HCT116 (cell line): ENCODE data around the gene IFRD2. TPM values are rescaled to one million over a fixed set of nuclear protein-coding genes. Genes with fewer than 3 reads are reported as not detected.

Experiments
- ATAC-seq: fragments of 200-7000 bp; cut with Tn5 transposase; 2 replicates; pipeline ENCODE4 v1.9.1; 2020; ENCODE audit warnings: mild to moderate bottlenecking, moderate library complexity
- BruUV-seq: library from RNA; stranded (reverse); fragments of 400-500 nt; replicated peaks from 2 replicates; lab custom pipeline; 2021; lab: Mats Ljungman, UMichigan
- CTCF ChIA-PET: fragments of 300-600 bp; sonication (Branson Sonifier 250); formaldehyde crosslinking; loops from one replicate; lab custom pipeline; 2021; ENCODE audit warnings: antibody characterized with exemption; lab: Charles Lee
- POLR2A ChIA-PET: fragments of 300-600, 350-600 bp; sonication (Branson Sonifier 250); formaldehyde crosslinking; loops from one replicate; lab custom pipeline; 2021; ENCODE audit warnings: antibody characterized with exemption; lab: Charles Lee
- RAD21 ChIA-PET, 2 experiments: fragments of 300-600 bp; sonication (Branson Sonifier 250); formaldehyde crosslinking; loops; one replicate each; lab custom pipeline; 2023; ENCODE audit warnings: low total read pairs in 2 of 2; ENCODE audit not compliant: uncharacterized antibody in 2 of 2, unreplicated experiment in 2 of 2, low non-redundant PET in 1 of 2; lab: Charles Lee
- DNase-seq: peaks from one replicate; pipeline ENCODE4 v3.0.0-alpha.2; 2010; ENCODE audit warnings: low read depth, low spot score
- H2AFZ ChIP-seq: fragments of 200-600 bp; shearing (Covaris generic), sonication (generic); 2 replicates; pipeline ENCODE4 v1.6.1; 2017; ENCODE audit warnings: low read depth, mixed run types, mixed read lengths, antibody characterized with exemption, low read length; ENCODE audit not compliant: poor library complexity, severe bottlenecking
- H3K27ac ChIP-seq: 2 replicates; pipeline ENCODE4 v1.5.1; 2012; ENCODE audit warnings: low read depth, low read length
- H3K27me3 ChIP-seq: fragments of 200-600 bp; sonication (generic); 2 replicates; pipeline ENCODE4 v1.6.1; 2016; ENCODE audit warnings: mixed run types, low read length, mixed read lengths; ENCODE audit not compliant: insufficient read depth
- H3K36me3 ChIP-seq, 2 experiments: fragments of 200-500 bp in 1 of 2; fragments of 200-600 bp in 1 of 2; sonication (Bioruptor generic) in 1 of 2; sonication (generic) in 1 of 2; 2 replicates each; pipeline versions ENCODE4 v1.5.1 to v1.6.1; 2014 to 2016; ENCODE audit warnings: low read length in 2 of 2, inconsistent platforms in 1 of 2, mixed read lengths in 1 of 2, mixed run types in 1 of 2; ENCODE audit not compliant: insufficient read depth in 2 of 2, control insufficient read depth in 1 of 2
- H3K4me1 ChIP-seq, 2 experiments: fragments of 200-600 bp in 1 of 2; sonication (generic) in 1 of 2; 2 replicates each; pipeline versions ENCODE4 v1.5.1 to v1.6.1; 2012 to 2017; ENCODE audit warnings: low read length in 2 of 2, inconsistent platforms in 1 of 2, mild to moderate bottlenecking in 1 of 2, mixed read lengths in 1 of 2, mixed run types in 1 of 2, moderate library complexity in 1 of 2; ENCODE audit not compliant: insufficient read depth in 2 of 2, control insufficient read depth in 1 of 2
- H3K4me2 ChIP-seq: fragments of 200-600 bp; sonication (generic); 2 replicates; pipeline ENCODE4 v1.6.1; 2017; ENCODE audit warnings: mixed run types, low read length, mixed read lengths
- H3K4me3 ChIP-seq, 2 experiments: fragments of 200-600 bp in 1 of 2; sonication (generic) in 1 of 2; replicated peaks in 1 of 2; 2 replicates each; pipeline ENCODE4 v1.5.1; 2011 to 2016; ENCODE audit warnings: low read length in 2 of 2, control low read depth in 1 of 2, low read depth in 1 of 2, mild to moderate bottlenecking in 1 of 2, mixed read lengths in 1 of 2, mixed run types in 1 of 2
- H3K79me2 ChIP-seq: fragments of 200-600 bp; sonication (generic); 2 replicates; pipeline ENCODE4 v1.6.1; 2017; ENCODE audit warnings: mild to moderate bottlenecking, mixed run types, low read length, moderate library complexity, mixed read lengths; ENCODE audit not compliant: insufficient read depth
- H3K9ac ChIP-seq: fragments of 200-600 bp; sonication (generic); 2 replicates; pipeline ENCODE4 v1.6.1; 2016; ENCODE audit warnings: low read length, mixed read lengths
- H3K9me2 ChIP-seq: fragments of 200-600 bp; sonication (generic), shearing (Covaris generic); 2 replicates; pipeline ENCODE4 v1.6.1; 2017; ENCODE audit warnings: mixed run types, mild to moderate bottlenecking, moderate library complexity; ENCODE audit not compliant: insufficient read depth
- H3K9me3 ChIP-seq, 2 experiments: fragments of 200-500 bp in 1 of 2; fragments of 200-600 bp in 1 of 2; sonication (Bioruptor generic) in 1 of 2; sonication (generic) in 1 of 2; 2 replicates each; pipeline ENCODE4 v1.6.1; 2014 to 2017; ENCODE audit warnings: low read length in 2 of 2, mixed read lengths in 2 of 2, inconsistent platforms in 1 of 2, low read depth in 1 of 2, mild to moderate bottlenecking in 1 of 2, mixed run types in 1 of 2, moderate library complexity in 1 of 2; ENCODE audit not compliant: control insufficient read depth in 1 of 2, insufficient read depth in 1 of 2
- H4K20me1 ChIP-seq: fragments of 200-600 bp; sonication (generic), shearing (Covaris generic); 2 replicates; pipeline ENCODE4 v1.6.1; 2017; ENCODE audit warnings: mixed run types, mild to moderate bottlenecking, moderate library complexity; ENCODE audit not compliant: insufficient read depth
- CBX3 ChIP-seq: IDR thresholded peaks from 2 replicates; pipeline ENCODE4 v1.6.1; 2012; ENCODE audit warnings: low read depth
- EGR1 ChIP-seq: IDR thresholded peaks from 2 replicates; pipeline ENCODE4 v1.6.1; 2012; ENCODE audit warnings: low read depth
- ELF1 ChIP-seq: IDR thresholded peaks from 2 replicates; pipeline ENCODE4 v1.6.1; 2012; ENCODE audit warnings: low read depth, borderline replicate concordance
- EZH2 ChIP-seq: fragments of 200-600 bp; sonication (generic); IDR thresholded peaks from 2 replicates; pipeline ENCODE4 v1.6.1; 2017; ENCODE audit warnings: antibody characterized with exemption, mixed run types
- MAX ChIP-seq: IDR thresholded peaks from 2 replicates; pipeline ENCODE4 v1.6.1; 2012
- REST ChIP-seq: IDR thresholded peaks from 2 replicates; pipeline ENCODE4 v1.6.1; 2012; ENCODE audit warnings: low read depth
- SP1 ChIP-seq: IDR thresholded peaks from 2 replicates; pipeline ENCODE4 v1.6.1; 2012; ENCODE audit warnings: low read depth
- YY1 ChIP-seq: IDR thresholded peaks from 2 replicates; pipeline ENCODE4 v1.6.1; 2011; ENCODE audit warnings: low read length, low read depth, moderate library complexity, mild to moderate bottlenecking; ENCODE audit not compliant: insufficient replicate concordance; ENCODE audit errors: extremely low read depth
- ZBTB33 ChIP-seq: IDR thresholded peaks from 2 replicates; pipeline ENCODE4 v1.6.1; 2011; ENCODE audit warnings: mild to moderate bottlenecking, low read length, moderate library complexity; ENCODE audit not compliant: insufficient replicate concordance; ENCODE audit errors: extremely low read depth
- intact Hi-C: fragments of 100-400 bp; cut with micrococcal nuclease; formaldehyde crosslinking; loops from 2 replicates; pipeline ENCODE4 v1.10.0; 2022
- total RNA-seq: library from RNA; stranded (reverse); gene quantifications from one replicate; pipeline ENCODE4 v1.2.1, GENCODE V29; 2021; ENCODE audit not compliant: unreplicated experiment

The IFRD2 gene
- total RNA-seq, 1 experiment from 2014 or later = 146 TPM

DNA sequence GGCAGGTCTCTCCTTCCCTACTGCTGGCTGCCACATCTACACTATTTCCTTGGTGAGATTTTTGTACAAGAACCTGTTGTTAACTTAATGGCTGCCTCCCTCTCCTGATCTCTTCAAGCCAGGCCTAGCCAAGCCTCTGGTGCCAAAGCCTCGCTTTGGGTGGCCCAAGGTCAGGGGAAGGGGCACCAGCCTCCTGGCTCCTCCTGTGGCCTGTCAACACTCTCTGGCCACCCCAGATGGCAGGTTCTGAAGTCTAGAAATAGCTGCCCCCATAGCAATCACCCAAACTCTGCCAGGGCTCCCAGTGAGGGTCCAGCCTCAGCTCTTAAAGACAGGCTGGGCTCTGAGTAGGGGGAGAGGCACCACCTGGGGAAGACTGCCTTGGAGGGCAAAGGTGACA is 5.0 kb downstream of the IFRD2 start:
- TF ChIP-seq EZH2 (no peak), ZBTB33 (no peak), EGR1 (no peak), ELF1 (no peak), YY1 (no peak), REST (no peak), MAX (no peak), CBX3 (no peak), SP1 (no peak)
- POLR2A ChIA-PET = no interaction called here
- no peaks in the 10 kb centered on the region for H3K9me2 ChIP-seq
- H4K20me1 ChIP-seq = no peaks in the 10 kb centered on the region
- peaks cover 42% of the 10 kb centered on the region for H3K79me2 ChIP-seq
- RAD21 ChIA-PET = no interaction called here
- no peaks in the 10 kb centered on the region for H3K9me3 ChIP-seq
- ATAC-seq = no peak
- H3K27ac ChIP-seq = no peak overlapping the region
- H3K27me3 ChIP-seq = no peaks in the 10 kb centered on the region
- no peak overlapping the region for H3K4me2 ChIP-seq
- CTCF ChIA-PET = no interaction called here
- H2AFZ ChIP-seq = no peak overlapping the region
- no peak overlapping the region for H3K9ac ChIP-seq
- no peak overlapping the region for H3K4me3 ChIP-seq
- H3K4me1 ChIP-seq = peaks cover 6 to 7% of the 10 kb centered on the region in 2 experiments; a peak in 3 of 4 replicates
- DNase-seq = no peak
- intact Hi-C loops = no loop called here
- no TSS peak for BruUV-seq
- peaks cover 23 to 45% of the 10 kb centered on the region in 2 experiments for H3K36me3 ChIP-seq
